Measurements from ENCODE around the gene ATAD3B. TPM values are rescaled to one million over a fixed set of nuclear protein-coding genes. Genes with fewer than 3 reads are reported as not detected.

ATAD3B gene
- total and polyA plus RNA-seq, 10 of the 15 experiments (the other 5 are each of a cell fraction or from before 2014, with no cell fraction given) = 0.03 to 38.8 (median 23.8) TPM

DNA sequence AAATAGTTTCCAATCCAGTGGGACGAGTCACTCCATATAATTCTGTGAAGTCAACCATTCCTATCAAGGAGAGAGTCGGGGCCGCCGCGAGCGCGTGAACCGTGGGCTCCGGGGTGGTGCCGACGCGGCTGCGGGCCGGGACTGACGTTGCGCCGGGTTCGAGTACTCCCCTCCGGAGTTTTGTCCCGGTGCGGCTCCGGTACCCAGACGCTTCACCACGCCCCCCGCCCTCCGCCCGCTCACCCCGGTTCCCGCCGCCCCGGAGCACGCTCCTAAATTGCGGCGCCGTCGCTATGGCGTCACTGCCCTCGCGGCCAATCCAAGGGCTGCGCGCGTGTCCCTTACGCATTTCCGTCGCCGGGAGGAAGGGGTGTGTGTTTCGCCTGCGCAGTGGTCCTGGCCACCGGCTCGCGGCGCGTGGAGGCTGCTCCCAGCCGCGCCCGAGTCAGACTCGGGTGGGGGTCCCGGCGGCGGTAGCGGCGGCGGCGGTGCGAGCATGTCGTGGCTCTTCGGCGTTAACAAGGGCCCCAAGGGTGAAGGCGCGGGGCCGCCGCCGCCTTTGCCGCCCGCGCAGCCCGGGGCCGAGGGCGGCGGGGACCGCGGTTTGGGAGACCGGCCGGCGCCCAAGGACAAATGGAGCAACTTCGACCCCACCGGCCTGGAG, at the start of gene ATAD3B (continued):
- TF ChIP-seq, protein P1, sequence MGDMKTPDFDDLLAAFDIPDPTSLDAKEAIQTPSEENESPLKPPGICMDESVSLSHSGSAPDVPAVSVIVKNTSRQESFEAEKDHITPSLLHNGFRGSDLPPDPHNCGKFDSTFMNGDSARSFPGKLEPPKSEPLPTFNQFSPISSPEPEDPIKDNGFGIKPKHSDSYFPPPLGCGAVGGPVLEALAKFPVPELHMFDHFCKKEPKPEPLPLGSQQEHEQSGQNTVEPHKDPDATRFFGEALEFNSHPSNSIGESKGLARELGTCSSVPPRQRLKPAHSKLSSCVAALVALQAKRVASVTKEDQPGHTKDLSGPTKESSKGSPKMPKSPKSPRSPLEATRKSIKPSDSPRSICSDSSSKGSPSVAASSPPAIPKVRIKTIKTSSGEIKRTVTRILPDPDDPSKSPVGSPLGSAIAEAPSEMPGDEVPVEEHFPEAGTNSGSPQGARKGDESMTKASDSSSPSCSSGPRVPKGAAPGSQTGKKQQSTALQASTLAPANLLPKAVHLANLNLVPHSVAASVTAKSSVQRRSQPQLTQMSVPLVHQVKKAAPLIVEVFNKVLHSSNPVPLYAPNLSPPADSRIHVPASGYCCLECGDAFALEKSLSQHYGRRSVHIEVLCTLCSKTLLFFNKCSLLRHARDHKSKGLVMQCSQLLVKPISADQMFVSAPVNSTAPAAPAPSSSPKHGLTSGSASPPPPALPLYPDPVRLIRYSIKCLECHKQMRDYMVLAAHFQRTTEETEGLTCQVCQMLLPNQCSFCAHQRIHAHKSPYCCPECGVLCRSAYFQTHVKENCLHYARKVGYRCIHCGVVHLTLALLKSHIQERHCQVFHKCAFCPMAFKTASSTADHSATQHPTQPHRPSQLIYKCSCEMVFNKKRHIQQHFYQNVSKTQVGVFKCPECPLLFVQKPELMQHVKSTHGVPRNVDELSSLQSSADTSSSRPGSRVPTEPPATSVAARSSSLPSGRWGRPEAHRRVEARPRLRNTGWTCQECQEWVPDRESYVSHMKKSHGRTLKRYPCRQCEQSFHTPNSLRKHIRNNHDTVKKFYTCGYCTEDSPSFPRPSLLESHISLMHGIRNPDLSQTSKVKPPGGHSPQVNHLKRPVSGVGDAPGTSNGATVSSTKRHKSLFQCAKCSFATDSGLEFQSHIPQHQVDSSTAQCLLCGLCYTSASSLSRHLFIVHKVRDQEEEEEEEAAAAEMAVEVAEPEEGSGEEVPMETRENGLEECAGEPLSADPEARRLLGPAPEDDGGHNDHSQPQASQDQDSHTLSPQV (IDR thresholded peaks at IDR 0.05) = no peak
- TF ChIP-seq, protein P2, sequence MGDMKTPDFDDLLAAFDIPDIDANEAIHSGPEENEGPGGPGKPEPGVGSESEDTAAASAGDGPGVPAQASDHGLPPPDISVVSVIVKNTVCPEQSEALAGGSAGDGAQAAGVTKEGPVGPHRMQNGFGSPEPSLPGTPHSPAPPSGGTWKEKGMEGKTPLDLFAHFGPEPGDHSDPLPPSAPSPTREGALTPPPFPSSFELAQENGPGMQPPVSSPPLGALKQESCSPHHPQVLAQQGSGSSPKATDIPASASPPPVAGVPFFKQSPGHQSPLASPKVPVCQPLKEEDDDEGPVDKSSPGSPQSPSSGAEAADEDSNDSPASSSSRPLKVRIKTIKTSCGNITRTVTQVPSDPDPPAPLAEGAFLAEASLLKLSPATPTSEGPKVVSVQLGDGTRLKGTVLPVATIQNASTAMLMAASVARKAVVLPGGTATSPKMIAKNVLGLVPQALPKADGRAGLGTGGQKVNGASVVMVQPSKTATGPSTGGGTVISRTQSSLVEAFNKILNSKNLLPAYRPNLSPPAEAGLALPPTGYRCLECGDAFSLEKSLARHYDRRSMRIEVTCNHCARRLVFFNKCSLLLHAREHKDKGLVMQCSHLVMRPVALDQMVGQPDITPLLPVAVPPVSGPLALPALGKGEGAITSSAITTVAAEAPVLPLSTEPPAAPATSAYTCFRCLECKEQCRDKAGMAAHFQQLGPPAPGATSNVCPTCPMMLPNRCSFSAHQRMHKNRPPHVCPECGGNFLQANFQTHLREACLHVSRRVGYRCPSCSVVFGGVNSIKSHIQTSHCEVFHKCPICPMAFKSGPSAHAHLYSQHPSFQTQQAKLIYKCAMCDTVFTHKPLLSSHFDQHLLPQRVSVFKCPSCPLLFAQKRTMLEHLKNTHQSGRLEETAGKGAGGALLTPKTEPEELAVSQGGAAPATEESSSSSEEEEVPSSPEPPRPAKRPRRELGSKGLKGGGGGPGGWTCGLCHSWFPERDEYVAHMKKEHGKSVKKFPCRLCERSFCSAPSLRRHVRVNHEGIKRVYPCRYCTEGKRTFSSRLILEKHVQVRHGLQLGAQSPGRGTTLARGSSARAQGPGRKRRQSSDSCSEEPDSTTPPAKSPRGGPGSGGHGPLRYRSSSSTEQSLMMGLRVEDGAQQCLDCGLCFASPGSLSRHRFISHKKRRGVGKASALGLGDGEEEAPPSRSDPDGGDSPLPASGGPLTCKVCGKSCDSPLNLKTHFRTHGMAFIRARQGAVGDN (IDR thresholded peaks at IDR 0.05) = 0 out of 2 replicates have a peak, but pooled peaks have one; percentile 46
- TF ChIP-seq FOXM1 (IDR thresholded peaks at IDR 0.05; ENCODE audit: low read depth, low read length) (no peak), ETV6 (conservative IDR thresholded peaks at IDR 0.05 in 1 of 2, IDR thresholded peaks at IDR 0.05 in 1 of 2; ENCODE audit: borderline replicate concordance in 1 of 2, low read depth in 1 of 2) (no peak), TCF12 (IDR thresholded peaks at IDR 0.05; ENCODE audit: low read depth, low read length) (no peak), BRCA1 (IDR thresholded peaks at IDR 0.05; ENCODE audit: low read depth, low read length) (no peak), CHD2 (IDR thresholded peaks at IDR 0.05; ENCODE audit: borderline replicate concordance, low read depth, low read length) (peak; percentile 78), NFIC (IDR thresholded peaks at IDR 0.05; ENCODE audit: low read depth, low read length) (no peak)
- TF ChIP-seq, protein P3, sequence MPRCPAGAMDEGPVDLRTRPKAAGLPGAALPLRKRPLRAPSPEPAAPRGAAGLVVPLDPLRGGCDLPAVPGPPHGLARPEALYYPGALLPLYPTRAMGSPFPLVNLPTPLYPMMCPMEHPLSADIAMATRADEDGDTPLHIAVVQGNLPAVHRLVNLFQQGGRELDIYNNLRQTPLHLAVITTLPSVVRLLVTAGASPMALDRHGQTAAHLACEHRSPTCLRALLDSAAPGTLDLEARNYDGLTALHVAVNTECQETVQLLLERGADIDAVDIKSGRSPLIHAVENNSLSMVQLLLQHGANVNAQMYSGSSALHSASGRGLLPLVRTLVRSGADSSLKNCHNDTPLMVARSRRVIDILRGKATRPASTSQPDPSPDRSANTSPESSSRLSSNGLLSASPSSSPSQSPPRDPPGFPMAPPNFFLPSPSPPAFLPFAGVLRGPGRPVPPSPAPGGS (IDR thresholded peaks at IDR 0.05; ENCODE audit: borderline replicate concordance, insufficient read depth, low read depth, low read length, poor library complexity, severe bottlenecking) = no peak
- TF ChIP-seq, protein P4, sequence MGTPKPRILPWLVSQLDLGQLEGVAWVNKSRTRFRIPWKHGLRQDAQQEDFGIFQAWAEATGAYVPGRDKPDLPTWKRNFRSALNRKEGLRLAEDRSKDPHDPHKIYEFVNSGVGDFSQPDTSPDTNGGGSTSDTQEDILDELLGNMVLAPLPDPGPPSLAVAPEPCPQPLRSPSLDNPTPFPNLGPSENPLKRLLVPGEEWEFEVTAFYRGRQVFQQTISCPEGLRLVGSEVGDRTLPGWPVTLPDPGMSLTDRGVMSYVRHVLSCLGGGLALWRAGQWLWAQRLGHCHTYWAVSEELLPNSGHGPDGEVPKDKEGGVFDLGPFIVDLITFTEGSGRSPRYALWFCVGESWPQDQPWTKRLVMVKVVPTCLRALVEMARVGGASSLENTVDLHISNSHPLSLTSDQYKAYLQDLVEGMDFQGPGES (IDR thresholded peaks at IDR 0.05) = peak; percentile 59; the same call in 1 of the 2 replicates
- TF ChIP-seq, protein P5, sequence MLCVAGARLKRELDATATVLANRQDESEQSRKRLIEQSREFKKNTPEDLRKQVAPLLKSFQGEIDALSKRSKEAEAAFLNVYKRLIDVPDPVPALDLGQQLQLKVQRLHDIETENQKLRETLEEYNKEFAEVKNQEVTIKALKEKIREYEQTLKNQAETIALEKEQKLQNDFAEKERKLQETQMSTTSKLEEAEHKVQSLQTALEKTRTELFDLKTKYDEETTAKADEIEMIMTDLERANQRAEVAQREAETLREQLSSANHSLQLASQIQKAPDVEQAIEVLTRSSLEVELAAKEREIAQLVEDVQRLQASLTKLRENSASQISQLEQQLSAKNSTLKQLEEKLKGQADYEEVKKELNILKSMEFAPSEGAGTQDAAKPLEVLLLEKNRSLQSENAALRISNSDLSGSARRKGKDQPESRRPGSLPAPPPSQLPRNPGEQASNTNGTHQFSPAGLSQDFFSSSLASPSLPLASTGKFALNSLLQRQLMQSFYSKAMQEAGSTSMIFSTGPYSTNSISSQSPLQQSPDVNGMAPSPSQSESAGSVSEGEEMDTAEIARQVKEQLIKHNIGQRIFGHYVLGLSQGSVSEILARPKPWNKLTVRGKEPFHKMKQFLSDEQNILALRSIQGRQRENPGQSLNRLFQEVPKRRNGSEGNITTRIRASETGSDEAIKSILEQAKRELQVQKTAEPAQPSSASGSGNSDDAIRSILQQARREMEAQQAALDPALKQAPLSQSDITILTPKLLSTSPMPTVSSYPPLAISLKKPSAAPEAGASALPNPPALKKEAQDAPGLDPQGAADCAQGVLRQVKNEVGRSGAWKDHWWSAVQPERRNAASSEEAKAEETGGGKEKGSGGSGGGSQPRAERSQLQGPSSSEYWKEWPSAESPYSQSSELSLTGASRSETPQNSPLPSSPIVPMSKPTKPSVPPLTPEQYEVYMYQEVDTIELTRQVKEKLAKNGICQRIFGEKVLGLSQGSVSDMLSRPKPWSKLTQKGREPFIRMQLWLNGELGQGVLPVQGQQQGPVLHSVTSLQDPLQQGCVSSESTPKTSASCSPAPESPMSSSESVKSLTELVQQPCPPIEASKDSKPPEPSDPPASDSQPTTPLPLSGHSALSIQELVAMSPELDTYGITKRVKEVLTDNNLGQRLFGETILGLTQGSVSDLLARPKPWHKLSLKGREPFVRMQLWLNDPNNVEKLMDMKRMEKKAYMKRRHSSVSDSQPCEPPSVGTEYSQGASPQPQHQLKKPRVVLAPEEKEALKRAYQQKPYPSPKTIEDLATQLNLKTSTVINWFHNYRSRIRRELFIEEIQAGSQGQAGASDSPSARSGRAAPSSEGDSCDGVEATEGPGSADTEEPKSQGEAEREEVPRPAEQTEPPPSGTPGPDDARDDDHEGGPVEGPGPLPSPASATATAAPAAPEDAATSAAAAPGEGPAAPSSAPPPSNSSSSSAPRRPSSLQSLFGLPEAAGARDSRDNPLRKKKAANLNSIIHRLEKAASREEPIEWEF (IDR thresholded peaks at IDR 0.05; ENCODE audit: insufficient replicate concordance, low read depth, low read length) = no peak
